ENCODE results near the gene IGFBP4. TPM values are rescaled to one million over a fixed set of nuclear protein-coding genes. Genes with fewer than 3 reads are reported as not detected.

Gene IGFBP4
- total RNA-seq, 2 experiments from 2014 or later: 10.7 to 11.6 TPM

- no peak overlapping the region for H3K27ac Mint-ChIP-seq
- no peaks in the 10 kb centered on the region for H3K36me3 Mint-ChIP-seq (ENCODE audit: low read depth)
These were observed 51.9 kb downstream of the IGFBP4 start for GRCh38 chr17:40495140-40495539.

GRCh38 chr17:40496170-40496569 is 52.9 kb downstream of the IGFBP4 start:
- ChIA-PET POLR2A (interaction anchor here (1.2 kb wide), 1 partner anchor 16 kb away, joined by 3 read pairs; no protein-coding TSS in a partner anchor), CTCF (interaction anchor here (1.0 to 4.6 kb wide), 2 partner anchors 20 to 29 kb away, joined by 3 to 20 read pairs; no protein-coding TSS in a partner anchor)
- DNase-seq (no peak), ATAC-seq (no peak)
- Mint-ChIP-seq H3K4me3 (no peak overlapping the region), H3K27ac (no peak overlapping the region), H3K9me3 (no peaks in the 10 kb centered on the region), H3K27me3 (peaks cover 8% of the 10 kb centered on the region), H3K4me1 (ENCODE audit: low read depth) (peaks cover 10% of the 10 kb centered on the region), H3K36me3 (ENCODE audit: low read depth) (no peaks in the 10 kb centered on the region)
- intact Hi-C loops (cut with micrococcal nuclease): no loop called here
- no peak for TF ChIP-seq CTCF (IDR thresholded peaks at IDR 0.05)

More at GRCh38 chr17:40495140-40495539, 51.9 kb downstream of the IGFBP4 start:
- Mint-ChIP-seq H3K4me3 (no peak overlapping the region), H3K4me1 (ENCODE audit: low read depth) (peaks cover 20% of the 10 kb centered on the region), H3K9me3 (no peaks in the 10 kb centered on the region), H3K27me3 (peaks cover 5% of the 10 kb centered on the region)
- no peak for TF ChIP-seq CTCF (IDR thresholded peaks at IDR 0.05)
- POLR2A ChIA-PET: interaction anchor here (0.8 to 1.2 kb wide), 2 partner anchors 14 to 16 kb away, joined by 3 read pairs; no protein-coding TSS in a partner anchor
- DNase-seq: no peak
- intact Hi-C loops (cut with micrococcal nuclease): no loop called here
- CTCF ChIA-PET: interaction anchor here (1.0 to 4.6 kb wide), 2 partner anchors 19 to 95 kb away, joined by 4 to 20 read pairs; no protein-coding TSS in a partner anchor
- no peak for ATAC-seq

GRCh38 chr17:40496634-40497420 is 53.6 kb downstream of the IGFBP4 start:
- Mint-ChIP-seq H3K27ac (no peak overlapping the region), H3K27me3 (peaks cover 8% of the 10 kb centered on the region), H3K4me1 (ENCODE audit: low read depth) (peaks cover 4% of the 10 kb centered on the region), H3K4me3 (no peak overlapping the region), H3K9me3 (no peaks in the 10 kb centered on the region), H3K36me3 (ENCODE audit: low read depth) (no peaks in the 10 kb centered on the region)
- TF ChIP-seq CTCF (IDR thresholded peaks at IDR 0.05): no peak
- no peak for DNase-seq
- intact Hi-C loops (cut with micrococcal nuclease): no loop called here
- POLR2A ChIA-PET: no interaction called here
- ATAC-seq: no peak
- CTCF ChIA-PET: interaction anchor here (1.0 to 4.6 kb wide), 5 partner anchors 21 to 142 kb away, joined by 3 to 20 read pairs (median 3); no protein-coding TSS in a partner anchor

- no peak overlapping the region for H3K27ac Mint-ChIP-seq
- ATAC-seq: no peak
- ChIA-PET POLR2A (no interaction called here), CTCF (interaction anchor here (0.6 to 4.6 kb wide), 7 partner anchors 15 to 143 kb away, joined by 3 to 20 read pairs (median 3); no protein-coding TSS in a partner anchor)
- H3K36me3 Mint-ChIP-seq (ENCODE audit: low read depth): no peaks in the 10 kb centered on the region
- no peak for DNase-seq
- intact Hi-C loops (cut with micrococcal nuclease): no loop called here
- no peaks in the 10 kb centered on the region for H3K4me1 Mint-ChIP-seq (ENCODE audit: low read depth)
- peaks cover 8% of the 10 kb centered on the region for H3K27me3 Mint-ChIP-seq
- H3K9me3 Mint-ChIP-seq: no peaks in the 10 kb centered on the region
- TF ChIP-seq CTCF (IDR thresholded peaks at IDR 0.05): no peak
- H3K4me3 Mint-ChIP-seq: no peak overlapping the region
These were observed 54.4 kb downstream of the IGFBP4 start for GRCh38 chr17:40497695-40498094.

Data from activated CD8-positive, alpha-beta T cell treated with anti-CD3 and anti-CD28 coated beads for 36 hours (primary cell).